Adrenal gland (tissue), 5 donors: Measurements from ENCODE around the gene THSD4.

Experiments
- POLR2A ChIP-seq, 2 donors: fragments of 450-650 bp; IDR thresholded peaks; one replicate each; pipeline ENCODE4 v1.6.1; 2017; ENCODE audit warnings: antibody characterized with exemption in 2 of 2, mild to moderate bottlenecking in 2 of 2, moderate library complexity in 1 of 2
- TF ChIP-seq, protein P1 (sequence below), 6 experiments: fragments of 450-650 bp in 4 of 6; fragments of 200-600 bp in 2 of 6; sonication (generic) in 1 of 6; IDR thresholded peaks; 1 replicate in 5 of 6; 2 replicates in 1 of 6; pipeline versions ENCODE4 v1.5.1 to v1.8.0; 2016 to 2021; ENCODE audit warnings: antibody characterized with exemption in 6 of 6, mild to moderate bottlenecking in 2 of 6, moderate library complexity in 1 of 6
- donor health status: DM: no; HTN: no; CAD: no.

DNA sequence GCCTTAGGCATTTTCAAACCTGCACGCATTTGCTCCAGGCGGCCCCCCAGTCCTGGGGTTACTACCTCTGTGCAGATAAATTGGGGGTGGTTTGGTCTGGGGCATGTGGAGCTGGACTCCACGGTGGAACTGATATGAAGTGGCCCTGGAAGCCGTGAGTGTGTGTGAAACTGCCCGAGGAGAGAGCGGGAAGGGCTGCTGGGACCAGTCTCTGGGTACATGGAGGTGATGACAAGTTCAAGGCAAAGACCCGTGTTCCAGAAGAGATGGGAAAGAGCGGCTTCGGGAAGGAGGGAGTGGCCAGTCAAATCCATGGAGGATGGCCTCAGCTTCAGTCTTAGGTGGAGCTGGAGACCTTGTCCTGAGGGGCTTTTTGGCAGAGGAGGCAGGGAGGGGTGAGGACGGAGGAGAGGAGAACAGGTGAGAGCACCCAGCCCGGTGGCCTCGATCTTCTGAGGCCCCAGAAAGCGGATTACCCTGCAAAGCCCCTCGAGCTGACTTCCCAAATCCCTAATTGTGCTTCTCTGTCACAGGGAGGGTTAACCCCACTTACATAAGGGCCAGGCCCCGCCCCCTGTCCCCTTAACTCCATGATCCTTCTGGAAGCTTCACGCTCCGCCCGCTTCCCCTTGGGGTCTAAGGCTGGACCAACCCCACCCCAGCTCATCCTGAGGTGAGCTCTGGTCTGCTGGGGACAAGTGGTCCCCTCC is 693.2 kb downstream of the THSD4 start:
- TF ChIP-seq, protein P1, sequence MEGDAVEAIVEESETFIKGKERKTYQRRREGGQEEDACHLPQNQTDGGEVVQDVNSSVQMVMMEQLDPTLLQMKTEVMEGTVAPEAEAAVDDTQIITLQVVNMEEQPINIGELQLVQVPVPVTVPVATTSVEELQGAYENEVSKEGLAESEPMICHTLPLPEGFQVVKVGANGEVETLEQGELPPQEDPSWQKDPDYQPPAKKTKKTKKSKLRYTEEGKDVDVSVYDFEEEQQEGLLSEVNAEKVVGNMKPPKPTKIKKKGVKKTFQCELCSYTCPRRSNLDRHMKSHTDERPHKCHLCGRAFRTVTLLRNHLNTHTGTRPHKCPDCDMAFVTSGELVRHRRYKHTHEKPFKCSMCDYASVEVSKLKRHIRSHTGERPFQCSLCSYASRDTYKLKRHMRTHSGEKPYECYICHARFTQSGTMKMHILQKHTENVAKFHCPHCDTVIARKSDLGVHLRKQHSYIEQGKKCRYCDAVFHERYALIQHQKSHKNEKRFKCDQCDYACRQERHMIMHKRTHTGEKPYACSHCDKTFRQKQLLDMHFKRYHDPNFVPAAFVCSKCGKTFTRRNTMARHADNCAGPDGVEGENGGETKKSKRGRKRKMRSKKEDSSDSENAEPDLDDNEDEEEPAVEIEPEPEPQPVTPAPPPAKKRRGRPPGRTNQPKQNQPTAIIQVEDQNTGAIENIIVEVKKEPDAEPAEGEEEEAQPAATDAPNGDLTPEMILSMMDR (IDR thresholded peaks at IDR 0.05) = no peak
- TF ChIP-seq POLR2A (IDR thresholded peaks at IDR 0.05) = no peak
